Right lobe of liver (tissue), 6 donors: Measurements from ENCODE around the gene FAM240B. TPM values are rescaled to one million over a fixed set of nuclear protein-coding genes. Genes with fewer than 3 reads are reported as not detected.

Experiments
- ATAC-seq, 4 donors: fragments of 200-7000 bp; cut with Tn5 transposase; one replicate each; pipeline ENCODE4 v1.9.1; 2020; ENCODE audit warnings: mild to moderate bottlenecking in 4 of 4, moderate library complexity in 4 of 4
- DNase-seq, 3 donors: peaks; one replicate each; pipeline ENCODE4 v3.0.0-alpha.2; 2020
- H3K27ac ChIP-seq, 3 donors: fragments of 200-600 bp; one replicate each; pipeline ENCODE4 v1.8.0; 2022
- H3K27me3 ChIP-seq, 2 donors: fragments of 200-600 bp; one replicate each; pipeline ENCODE4 v1.8.0; 2022
- H3K36me3 ChIP-seq, 4 donors: fragments of 200-600 bp; sonication (generic) in 1 of 4; one replicate each; pipeline versions ENCODE4 v1.5.1 to v1.8.0; 2017 to 2022; ENCODE audit warnings: control low read depth in 1 of 4
- H3K4me1 ChIP-seq, 4 donors: fragments of 200-600 bp; sonication (generic) in 1 of 4; one replicate each; pipeline versions ENCODE4 v1.5.1 to v1.8.0; 2017 to 2022; ENCODE audit warnings: control low read depth in 1 of 4
- H3K4me3 ChIP-seq, 3 donors: fragments of 200-600 bp; one replicate each; pipeline ENCODE4 v1.8.0; 2022
- H3K9me3 ChIP-seq, 4 donors: fragments of 200-600 bp; sonication (generic) in 1 of 4; one replicate each; pipeline versions ENCODE4 v1.5.1 to v1.8.0; 2017 to 2022; ENCODE audit warnings: control low read depth in 1 of 4
- CTCF ChIP-seq, 4 donors: fragments of 200-600 bp in 3 of 4; fragments of 450-650 bp in 1 of 4; IDR thresholded peaks; one replicate each; pipeline versions ENCODE4 v1.5.1 to v1.8.0; 2016 to 2022; ENCODE audit warnings: antibody characterized with exemption in 4 of 4, mild to moderate bottlenecking in 2 of 4
- POLR2A ChIP-seq: fragments of 450-650 bp; IDR thresholded peaks from one replicate; pipeline ENCODE4 v1.6.1; 2017; ENCODE audit warnings: antibody characterized with exemption, mild to moderate bottlenecking
- WGBS: methylation state at CpG from one replicate; pipeline ENCODE4 v1.1.6; 2018; ENCODE audit warnings: low coverage, low lambda C conversion rate; ENCODE audit not compliant: insufficient coverage; ENCODE audit errors: missing lambda C conversion rate; 5-methylcytosine and 5-hydroxymethylcytosine counted together
- intact Hi-C, 2 donors: fragments of 100-400 bp; cut with DNase I; formaldehyde crosslinking; loops; one replicate each; pipeline versions ENCODE4 v1.11.2 to v1.14.1; 2022
- long read RNA-seq: library from polyadenylated mRNA; unstranded; transcript quantifications from one replicate; pipeline ENCODE4 v2.0.0, GENCODE V29; 2019
- total RNA-seq, 6 experiments: library from RNA; depleted of rRNA in 2 of 6; stranded (reverse); fragments of >200 nt in 2 of 6; fragmentation: NEBNext Ultra II Directional in 3 of 6; extraction: Animal tissue kit (Norgen Biotek cat#: 25700) in 3 of 6; gene quantifications; one replicate each; pipeline versions ENCODE4 v1.1.0 to v1.2.4, GENCODE V29; 2016 to 2023
- donor health status: DM: no; HTN: yes; CAD: no.
- donor health status: DM: no; HTN: no; CAD: no.
- donor health status: DM: no; HTN: no; CAD: no.
- donor health status: DM: no; HTN: yes; CAD: no.
- donor health status: DM: no; HTN: yes; CAD: no.

FAM240B gene
- not detected for total RNA-seq
- long read RNA-seq = 0 reads

- TF ChIP-seq CTCF (IDR thresholded peaks at IDR 0.05) = no peak
- Histone ChIP-seq H3K4me1 (no peaks in the 10 kb centered on the region), H3K27me3 (no peaks in the 10 kb centered on the region)
Measured at GRCh38 chr9:38720083-38720745, at the start of gene FAM240B. FAM240B (minus strand) TSS chr9:38720133; CDS start chr9:38703999, 16,134 bp downstream.

GRCh38 chr9:38768351-38768761 is 48.4 kb upstream of the FAM240B start:
- TF ChIP-seq CTCF (IDR thresholded peaks at IDR 0.05) (no peak), POLR2A (no peak)
- H3K36me3 ChIP-seq = no peaks in the 10 kb centered on the region
- no peaks in the 10 kb centered on the region for H3K27me3 ChIP-seq
- H3K4me3 ChIP-seq = no peak overlapping the region
- ATAC-seq (no peak), DNase-seq (no peak)
- intact Hi-C loops = no loop called here
- no peak overlapping the region for H3K27ac ChIP-seq
- H3K4me1 ChIP-seq = no peaks in the 10 kb centered on the region
- H3K9me3 ChIP-seq = no peaks in the 10 kb centered on the region
- WGBS = 80% methylated on average over 9 of the region's 9 CpGs

More at GRCh38 chr9:38720083-38720745, at the start of gene FAM240B:
- no peak for ATAC-seq
- Histone ChIP-seq H3K9me3 (no peaks in the 10 kb centered on the region), H3K36me3 (no peaks in the 10 kb centered on the region), H3K4me3 (no peak within 1 kb of the TSS), H3K27ac (no peak within 1 kb of the TSS)
- 62% methylated on average over 4 of the region's 7 CpGs for WGBS
- no peak for DNase-seq
- intact Hi-C loops = no loop called here

- DNase-seq (no peak), ATAC-seq (no peak)
- no peaks in the 10 kb centered on the region for H3K9me3 ChIP-seq
- no peaks in the 10 kb centered on the region for H3K4me1 ChIP-seq
- no peak for TF ChIP-seq CTCF (IDR thresholded peaks at IDR 0.05)
- TF ChIP-seq POLR2A = no peak
- H3K27me3 ChIP-seq = no peaks in the 10 kb centered on the region
- H3K36me3 ChIP-seq = no peaks in the 10 kb centered on the region
- no peak overlapping the region for H3K4me3 ChIP-seq
- 64% methylated on average over 4 of the region's 4 CpGs for WGBS
- intact Hi-C loops = no loop called here
- no peak overlapping the region for H3K27ac ChIP-seq
Measured at GRCh38 chr9:38765101-38765500, 45.2 kb upstream of the FAM240B start.

- H3K4me3 ChIP-seq = no peak overlapping the region
- H3K27ac ChIP-seq = no peak overlapping the region
- intact Hi-C loops = no loop called here
- DNase-seq (no peak), ATAC-seq (no peak)
- H3K4me1 ChIP-seq = no peaks in the 10 kb centered on the region
- TF ChIP-seq CTCF (IDR thresholded peaks at IDR 0.05) (no peak), POLR2A (no peak)
- H3K36me3 ChIP-seq = no peaks in the 10 kb centered on the region
- H3K27me3 ChIP-seq = no peaks in the 10 kb centered on the region
- 68% methylated on average over 8 of the region's 8 CpGs for WGBS
- no peaks in the 10 kb centered on the region for H3K9me3 ChIP-seq
Measured at GRCh38 chr9:38761999-38762398, 42.1 kb upstream of the FAM240B start.
